MM.1S (cell line): ENCODE data around the gene PSD.

Source experiments
- DNase-seq: peaks from one replicate; pipeline ENCODE4 v3.0.0-alpha.2; 2015
- H2AFZ ChIP-seq: fragments of 300-600 bp; sonication (generic); 2 replicates; pipeline ENCODE4 v1.6.0; 2016; ENCODE audit warnings: antibody characterized with exemption, low read length
- H3F3A ChIP-seq: fragments of 300-600 bp; sonication (generic); 2 replicates; pipeline ENCODE4 v1.6.1; 2016; ENCODE audit warnings: mild to moderate bottlenecking, antibody characterized with exemption, low read length, moderate library complexity, mixed read lengths; ENCODE audit not compliant: insufficient read depth
- H3K27ac ChIP-seq: fragments of 300-600 bp; sonication (generic); 2 replicates; pipeline ENCODE4 v1.5.1; 2016; ENCODE audit warnings: mild to moderate bottlenecking, low read length
- H3K27me3 ChIP-seq: fragments of 300-600 bp; sonication (generic); replicated peaks from 2 replicates; pipeline ENCODE4 v1.6.0; 2016; ENCODE audit warnings: low read length; ENCODE audit not compliant: insufficient read depth
- H3K36me3 ChIP-seq: fragments of 300-600 bp; sonication (generic); replicated peaks from 2 replicates; pipeline ENCODE4 v1.6.1; 2016; ENCODE audit warnings: mild to moderate bottlenecking, low read length, mixed read lengths; ENCODE audit not compliant: insufficient read depth
- H3K4me1 ChIP-seq: fragments of 300-600 bp; sonication (generic); 2 replicates; pipeline ENCODE4 v1.6.1; 2016; ENCODE audit warnings: low read length, mixed read lengths
- H3K4me2 ChIP-seq: fragments of 300-600 bp; sonication (generic); 2 replicates; pipeline ENCODE4 v1.6.0; 2016; ENCODE audit warnings: low read depth, low read length
- H3K4me3 ChIP-seq: fragments of 300-600 bp; sonication (generic); 2 replicates; pipeline ENCODE4 v1.5.1; 2016; ENCODE audit warnings: low read length, mixed read lengths
- H3K79me2 ChIP-seq: fragments of 300-600 bp; sonication (generic); 2 replicates; pipeline ENCODE4 v1.6.1; 2016; ENCODE audit warnings: mixed run types, low read length, mixed read lengths
- H3K9ac ChIP-seq: fragments of 300-600 bp; sonication (generic); 2 replicates; pipeline ENCODE4 v1.6.1; 2016; ENCODE audit warnings: low read length, mixed read lengths
- H3K9me2 ChIP-seq: fragments of 300-600 bp; sonication (generic); replicated peaks from 2 replicates; pipeline ENCODE4 v1.6.1; 2016; ENCODE audit warnings: mild to moderate bottlenecking, low read length, mixed read lengths; ENCODE audit not compliant: insufficient read depth
- H3K9me3 ChIP-seq: fragments of 300-600 bp; sonication (generic); replicated peaks from 2 replicates; pipeline ENCODE4 v1.6.1; 2016; ENCODE audit warnings: mild to moderate bottlenecking, low read length, mixed read lengths; ENCODE audit not compliant: insufficient read depth
- H4K20me1 ChIP-seq: fragments of 300-600 bp; sonication (generic); 2 replicates; pipeline ENCODE4 v1.6.1; 2016; ENCODE audit warnings: mild to moderate bottlenecking, low read length, moderate library complexity, mixed read lengths; ENCODE audit not compliant: insufficient read depth
- EZH2 ChIP-seq: fragments of 300-600 bp; sonication (generic); optimal IDR thresholded peaks from 2 replicates; pipeline ENCODE3; 2017; ENCODE audit warnings: low read depth, mild to moderate bottlenecking, antibody characterized with exemption, low read length, mixed read lengths
- EZH2phosphoT487 ChIP-seq: fragments of 300-600 bp; sonication (generic); IDR thresholded peaks from 2 replicates; pipeline ENCODE4 v1.6.1; 2018; ENCODE audit warnings: antibody characterized with exemption, low read length
- TF ChIP-seq, protein P1 (sequence below): fragments of 300-600 bp; sonication (generic); IDR thresholded peaks from 2 replicates; pipeline ENCODE4 v1.5.1; 2016; ENCODE audit warnings: antibody characterized with exemption, low read length, mixed read lengths

Gene PSD

GRCh38 chr10:102396317-102396650, 22.3 kb downstream of the PSD start:
- H3K27ac ChIP-seq = peak overlapping the region; percentile 100
- peak overlapping the region; percentile 99 for H3K4me3 ChIP-seq
- peak overlapping the region; percentile 100 for H3K9ac ChIP-seq
- H3K36me3 ChIP-seq = peaks cover 12% of the 10 kb centered on the region
- H2AFZ ChIP-seq = no peak overlapping the region
- no peaks in the 10 kb centered on the region for H3K27me3 ChIP-seq
- H3K9me2 ChIP-seq = no peaks in the 10 kb centered on the region
- peaks cover 10% of the 10 kb centered on the region; the same call in 1 of the 2 replicates for H4K20me1 ChIP-seq
- H3K9me3 ChIP-seq = no peaks in the 10 kb centered on the region
- H3K4me1 ChIP-seq = peaks cover 24% of the 10 kb centered on the region
- peaks cover 48% of the 10 kb centered on the region for H3K79me2 ChIP-seq
- peaks cover 47% of the 10 kb centered on the region for H3F3A ChIP-seq
- peak; percentile 41 for DNase-seq
- TF ChIP-seq, protein P1, sequence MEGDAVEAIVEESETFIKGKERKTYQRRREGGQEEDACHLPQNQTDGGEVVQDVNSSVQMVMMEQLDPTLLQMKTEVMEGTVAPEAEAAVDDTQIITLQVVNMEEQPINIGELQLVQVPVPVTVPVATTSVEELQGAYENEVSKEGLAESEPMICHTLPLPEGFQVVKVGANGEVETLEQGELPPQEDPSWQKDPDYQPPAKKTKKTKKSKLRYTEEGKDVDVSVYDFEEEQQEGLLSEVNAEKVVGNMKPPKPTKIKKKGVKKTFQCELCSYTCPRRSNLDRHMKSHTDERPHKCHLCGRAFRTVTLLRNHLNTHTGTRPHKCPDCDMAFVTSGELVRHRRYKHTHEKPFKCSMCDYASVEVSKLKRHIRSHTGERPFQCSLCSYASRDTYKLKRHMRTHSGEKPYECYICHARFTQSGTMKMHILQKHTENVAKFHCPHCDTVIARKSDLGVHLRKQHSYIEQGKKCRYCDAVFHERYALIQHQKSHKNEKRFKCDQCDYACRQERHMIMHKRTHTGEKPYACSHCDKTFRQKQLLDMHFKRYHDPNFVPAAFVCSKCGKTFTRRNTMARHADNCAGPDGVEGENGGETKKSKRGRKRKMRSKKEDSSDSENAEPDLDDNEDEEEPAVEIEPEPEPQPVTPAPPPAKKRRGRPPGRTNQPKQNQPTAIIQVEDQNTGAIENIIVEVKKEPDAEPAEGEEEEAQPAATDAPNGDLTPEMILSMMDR = no peak
- TF ChIP-seq EZH2phosphoT487 = no peak
- H3K4me2 ChIP-seq = peak overlapping the region; percentile 93

- TF ChIP-seq, protein P1 = no peak
- TF ChIP-seq EZH2 (no peak), EZH2phosphoT487 (no peak)
- Histone ChIP-seq H3K9me3 (no peaks in the 10 kb centered on the region), H4K20me1 (peaks cover 7% of the 10 kb centered on the region; the same call in 1 of the 2 replicates), H2AFZ (peak within 1 kb of the TSS; percentile 53; the same call in 1 of the 2 replicates), H3K9ac (peak within 1 kb of the TSS; percentile 100), H3K27ac (peak within 1 kb of the TSS; percentile 100), H3K4me2 (peak within 1 kb of the TSS; percentile 97), H3K27me3 (no peaks in the 10 kb centered on the region), H3K36me3 (peaks cover 7% of the 10 kb centered on the region), H3K79me2 (peaks cover 48% of the 10 kb centered on the region), H3K9me2 (no peaks in the 10 kb centered on the region), H3K4me3 (peak within 1 kb of the TSS; percentile 99), H3K4me1 (peaks cover 24% of the 10 kb centered on the region), H3F3A (peaks cover 42% of the 10 kb centered on the region)
- peak; percentile 91 for DNase-seq
These were observed 22.9 kb downstream of the PSD start, which contains the start of gene NFKB2 for GRCh38 chr10:102395400-102396316. TSS of gene NFKB2 (plus strand) at chr10:102395705. CDS start at chr10:102395960, 255 bp downstream.

DNA sequence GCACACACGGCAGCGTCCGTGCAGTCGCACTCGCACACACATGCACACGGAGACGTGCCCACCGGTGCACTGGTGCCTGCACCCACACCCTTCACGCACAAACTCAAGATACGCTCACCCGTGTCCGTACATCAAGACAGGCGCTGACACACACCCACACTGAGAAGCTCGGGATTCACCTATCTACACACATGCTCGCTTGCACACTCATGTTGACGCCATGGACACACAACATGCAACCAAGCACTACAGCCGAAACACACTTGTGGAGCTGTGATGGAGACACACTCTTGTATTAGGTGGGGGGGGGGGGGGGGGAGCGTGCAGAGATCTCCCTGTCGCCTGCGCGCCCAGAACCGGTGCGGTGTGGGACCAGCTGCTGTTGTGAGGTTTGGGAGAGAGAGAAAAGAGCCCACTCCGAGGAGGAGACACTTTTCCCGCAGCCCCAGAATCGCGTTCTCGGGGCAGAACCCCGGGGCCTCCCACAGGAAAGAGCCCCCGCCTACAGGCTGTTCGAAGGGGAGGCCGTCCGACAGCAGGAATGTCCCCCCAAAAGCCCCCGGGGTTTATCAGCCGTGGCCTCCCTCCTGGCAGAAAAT, 23.7 kb downstream of the PSD start:
- Histone ChIP-seq H3K4me1 (peaks cover 21% of the 10 kb centered on the region), H3K36me3 (peaks cover 7% of the 10 kb centered on the region), H3K9me3 (no peaks in the 10 kb centered on the region), H3K27me3 (no peaks in the 10 kb centered on the region), H3K4me2 (peak overlapping the region; percentile 97), H3K79me2 (peaks cover 40% of the 10 kb centered on the region), H3K9me2 (no peaks in the 10 kb centered on the region), H2AFZ (peak overlapping the region; percentile 53; the same call in 1 of the 2 replicates), H4K20me1 (peaks cover 3% of the 10 kb centered on the region; the same call in 1 of the 2 replicates), H3K9ac (peak overlapping the region; percentile 100), H3F3A (peaks cover 42% of the 10 kb centered on the region), H3K4me3 (peak overlapping the region; percentile 99), H3K27ac (peak overlapping the region; percentile 100)
- TF ChIP-seq EZH2phosphoT487 (no peak), EZH2 (no peak)
- TF ChIP-seq, protein P1 = no peak
- DNase-seq = peak; percentile 57
